ENCODE measurements around the gene ATOH8.

Gene ATOH8

GRCh38 chr2:85773692-85774091 is 19.9 kb downstream of the ATOH8 start:
- no peak for DNase-seq

GRCh38 chr2:85774126-85774978 is 20.6 kb downstream of the ATOH8 start:
- no peak for DNase-seq

GRCh38 chr2:85775406-85776381 is 21.9 kb downstream of the ATOH8 start:
- DNase-seq: no peak

- no peak for DNase-seq
Measured at GRCh38 chr2:85776672-85777071, 22.9 kb downstream of the ATOH8 start.

GRCh38 chr2:85777441-85777861 is 23.7 kb downstream of the ATOH8 start:
- DNase-seq: no peak

GRCh38 chr2:85778646-85779379 is 25.0 kb downstream of the ATOH8 start:
- no peak for DNase-seq

GRCh38 chr2:85779641-85780315 is 26.0 kb downstream of the ATOH8 start:
- no peak for DNase-seq

- DNase-seq: no peak
Measured at GRCh38 chr2:85780316-85781012, 26.7 kb downstream of the ATOH8 start.

- DNase-seq: no peak
Measured at GRCh38 chr2:85781013-85781332, 27.2 kb downstream of the ATOH8 start.

GRCh38 chr2:85783796-85784195 is 30.0 kb downstream of the ATOH8 start:
- DNase-seq: no peak

GRCh38 chr2:85784474-85784986 is 30.7 kb downstream of the ATOH8 start:
- no peak for DNase-seq

GRCh38 chr2:85785027-85785822 is 31.4 kb downstream of the ATOH8 start:
- DNase-seq: no peak

GRCh38 chr2:85785871-85786270 is 32.1 kb downstream of the ATOH8 start:
- no peak for DNase-seq

- no peak for DNase-seq
Measured at GRCh38 chr2:85786444-85786843, 32.7 kb downstream of the ATOH8 start.

GRCh38 chr2:85786865-85787264 is 33.1 kb downstream of the ATOH8 start:
- no peak for DNase-seq

GRCh38 chr2:85787282-85787980 is 33.6 kb downstream of the ATOH8 start:
- no peak for DNase-seq

GRCh38 chr2:85787981-85788340 is 34.2 kb downstream of the ATOH8 start:
- no peak for DNase-seq

GRCh38 chr2:85788603-85789002 is 34.8 kb downstream of the ATOH8 start:
- DNase-seq: no peak

GRCh38 chr2:85789271-85789670 is 35.5 kb downstream of the ATOH8 start:
- DNase-seq: no peak

- no peak for DNase-seq
Measured at GRCh38 chr2:85790032-85790431, 36.2 kb downstream of the ATOH8 start.
